ENCODE data around the gene OR10H2.
"Not testable (repeated sequence)": the region's sequence is repeated elsewhere in the genome, so short reads cannot be mapped to it uniquely, and the experiment has no call there.

OR10H2 gene, protein sequence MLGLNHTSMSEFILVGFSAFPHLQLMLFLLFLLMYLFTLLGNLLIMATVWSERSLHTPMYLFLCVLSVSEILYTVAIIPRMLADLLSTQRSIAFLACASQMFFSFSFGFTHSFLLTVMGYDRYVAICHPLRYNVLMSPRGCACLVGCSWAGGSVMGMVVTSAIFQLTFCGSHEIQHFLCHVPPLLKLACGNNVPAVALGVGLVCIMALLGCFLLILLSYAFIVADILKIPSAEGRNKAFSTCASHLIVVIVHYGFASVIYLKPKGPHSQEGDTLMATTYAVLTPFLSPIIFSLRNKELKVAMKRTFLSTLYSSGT

DNA sequence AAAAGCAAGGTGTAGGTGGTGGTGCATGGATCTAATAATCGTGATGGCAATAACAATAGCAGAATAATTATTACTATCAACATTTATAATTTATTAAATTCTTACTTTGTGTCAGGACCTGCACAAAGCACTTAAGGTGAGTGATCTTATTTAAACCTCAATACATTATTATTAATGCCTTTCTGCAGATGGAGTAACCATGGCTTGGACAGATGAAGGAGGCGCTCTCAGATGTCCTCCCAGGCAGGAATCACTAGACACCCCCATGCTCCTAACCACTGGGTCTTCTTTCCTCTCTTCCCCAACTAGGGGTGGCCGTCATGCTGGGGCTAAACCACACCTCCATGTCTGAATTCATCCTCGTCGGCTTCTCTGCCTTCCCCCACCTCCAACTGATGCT, at the start of gene OR10H2:
OR10H2 (plus strand) TSS at position 301 of the 400 bp plus-strand sequence; CDS start at position 321, 20 bp downstream.
- Mint-ChIP-seq H3K4me3 (no peak within 1 kb of the TSS), H3K27ac (no peak within 1 kb of the TSS), H3K9me3 (peaks cover 2% of the 10 kb centered on the region), H3K4me1 (no peaks in the 10 kb centered on the region), H3K27me3 (peaks cover 54% of the 10 kb centered on the region), H3K36me3 (no peaks in the 10 kb centered on the region)
- ATAC-seq, result no peak

DNA sequence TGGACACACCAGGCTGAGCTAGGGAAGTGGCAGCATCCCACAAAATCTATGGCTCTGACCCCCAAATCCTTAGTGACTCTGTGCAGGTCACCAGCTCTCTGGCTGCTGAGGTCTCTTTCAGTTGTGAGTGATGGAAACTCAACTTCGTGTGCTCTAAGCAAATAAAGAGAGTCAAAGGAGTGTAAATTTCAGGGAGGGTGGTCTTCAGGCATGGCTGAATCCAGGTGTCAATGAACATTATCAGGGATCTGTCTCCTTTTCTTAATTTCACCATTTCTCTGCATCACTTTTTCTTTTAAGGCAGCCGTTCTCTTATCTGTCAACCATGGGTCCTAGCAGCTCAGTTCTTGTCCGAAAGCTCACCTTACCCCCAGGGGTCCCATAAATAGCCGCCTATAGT, 48.7 kb upstream of the OR10H2 start:
- Mint-ChIP-seq H3K4me1 (no peaks in the 10 kb centered on the region), H3K9me3 (peaks cover 16% of the 10 kb centered on the region), H3K36me3 (no peaks in the 10 kb centered on the region), H3K27ac (no peak overlapping the region), H3K4me3 (no peak overlapping the region), H3K27me3 (peaks cover 33% of the 10 kb centered on the region)
- no peak for ATAC-seq

DNA sequence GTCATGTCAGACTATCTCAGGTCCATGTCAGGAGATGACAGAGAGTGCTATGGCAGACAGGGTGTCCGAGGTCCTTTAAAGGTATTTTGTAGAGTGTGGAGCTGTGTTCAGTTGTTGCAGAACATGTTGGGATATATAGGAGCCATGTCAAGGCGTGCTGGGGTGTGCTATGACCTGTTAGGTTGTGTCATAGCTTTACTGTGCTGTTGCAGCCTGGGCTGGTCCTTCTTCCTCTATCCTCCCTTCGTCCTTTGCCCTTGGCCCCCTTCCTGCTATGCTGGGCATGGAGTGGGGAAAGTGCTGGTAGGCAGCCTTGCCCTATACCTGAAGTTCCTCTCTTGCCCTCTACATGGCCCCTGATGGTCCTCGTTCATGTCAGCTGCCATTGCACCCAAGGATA, 48.0 kb upstream of the OR10H2 start:
- Mint-ChIP-seq H3K9me3 (peaks cover 12% of the 10 kb centered on the region), H3K27me3 (peaks cover 41% of the 10 kb centered on the region)
- not testable (repeated sequence) for H3K4me1 Mint-ChIP-seq, ATAC-seq, H3K4me3 Mint-ChIP-seq, H3K27ac Mint-ChIP-seq, H3K36me3 Mint-ChIP-seq

DNA sequence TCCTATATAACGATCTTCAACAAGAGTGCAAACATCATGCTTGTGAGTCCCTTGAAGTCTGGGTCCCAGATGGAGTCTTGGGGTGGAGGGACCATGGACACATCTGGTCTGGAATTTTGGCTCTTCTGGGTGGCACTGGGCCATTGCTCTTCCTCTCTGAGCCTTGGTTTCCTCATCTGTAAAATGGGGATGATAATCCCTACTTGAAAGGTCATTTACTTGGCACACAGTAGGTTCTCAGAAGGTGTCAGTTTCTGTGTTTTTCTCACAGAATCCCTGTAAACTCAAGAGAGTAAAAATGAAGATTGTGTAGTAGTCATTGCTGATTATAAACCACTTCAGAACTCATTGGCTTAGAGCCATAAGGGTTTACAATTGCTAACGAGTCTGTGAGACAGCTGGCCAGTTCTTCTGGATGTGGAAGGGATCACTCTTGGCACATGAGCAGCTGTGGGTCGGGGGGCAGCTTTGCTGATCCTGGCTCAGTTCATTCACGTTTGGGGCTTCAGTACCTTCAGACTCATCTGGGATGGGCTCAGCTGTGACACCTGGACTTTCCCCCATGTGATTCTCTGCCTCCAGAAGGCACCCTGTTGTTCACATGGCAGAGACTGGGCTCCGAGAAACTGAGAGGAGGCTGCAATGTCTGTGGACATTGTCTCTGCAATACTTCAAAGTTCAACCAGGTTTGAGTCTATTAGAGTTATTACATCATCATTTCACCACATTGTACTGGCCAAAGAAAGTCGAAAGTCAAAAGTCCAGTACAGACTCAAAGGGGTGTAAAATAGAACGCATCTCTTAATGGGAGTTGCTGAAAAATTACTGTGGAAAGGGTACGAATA, 47.1 kb upstream of the OR10H2 start:
- Mint-ChIP-seq H3K27ac (no peak overlapping the region), H3K4me3 (no peak overlapping the region), H3K27me3 (peaks cover 44% of the 10 kb centered on the region), H3K4me1 (no peaks in the 10 kb centered on the region), H3K36me3 (no peaks in the 10 kb centered on the region), H3K9me3 (peaks cover 12% of the 10 kb centered on the region)
- no peak for ATAC-seq

DNA sequence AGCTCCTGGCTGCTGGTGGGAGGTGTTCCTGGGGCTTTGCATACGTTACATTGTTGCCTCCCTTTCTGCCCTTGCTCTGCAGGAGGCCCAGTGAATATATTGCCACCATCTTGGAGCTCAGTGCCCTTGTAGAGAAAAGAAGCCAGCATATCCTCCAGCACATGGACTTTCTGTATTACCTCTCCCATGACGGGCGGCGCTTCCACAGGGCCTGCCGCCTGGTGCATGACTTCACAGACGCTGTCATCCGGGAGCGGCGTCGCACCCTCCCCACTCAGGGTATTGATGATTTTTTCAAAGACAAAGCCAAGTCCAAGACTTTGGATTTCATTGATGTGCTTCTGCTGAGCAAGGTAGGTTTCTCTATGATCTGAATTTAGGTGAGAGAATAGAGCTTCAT, 44.4 kb upstream of the OR10H2 start:
- Mint-ChIP-seq H3K9me3 (peaks cover 9% of the 10 kb centered on the region), H3K4me1 (no peaks in the 10 kb centered on the region), H3K27me3 (peaks cover 41% of the 10 kb centered on the region), H3K27ac (no peak overlapping the region), H3K4me3 (no peak overlapping the region), H3K36me3 (no peaks in the 10 kb centered on the region)
- no peak for ATAC-seq

DNA sequence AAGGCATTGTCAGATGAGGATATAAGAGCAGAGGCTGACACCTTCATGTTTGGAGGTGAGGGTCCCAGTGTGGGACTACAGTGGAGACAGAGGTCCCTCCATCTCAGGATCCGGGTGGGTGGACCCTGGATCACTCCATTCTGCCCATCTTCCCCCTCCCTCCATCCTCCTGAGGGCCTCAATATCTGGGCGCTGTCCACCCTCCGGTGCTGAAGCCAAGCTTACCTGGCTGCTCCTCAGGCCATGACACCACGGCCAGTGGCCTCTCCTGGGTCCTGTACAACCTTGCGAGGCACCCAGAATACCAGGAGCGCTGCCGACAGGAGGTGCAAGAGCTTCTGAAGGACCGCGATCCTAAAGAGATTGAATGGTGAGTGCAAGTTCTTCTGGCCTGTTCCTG, 43.0 kb upstream of the OR10H2 start:
- Mint-ChIP-seq H3K4me3 (no peak overlapping the region), H3K4me1 (no peaks in the 10 kb centered on the region), H3K36me3 (no peaks in the 10 kb centered on the region), H3K27ac (no peak overlapping the region), H3K27me3 (peaks cover 39% of the 10 kb centered on the region), H3K9me3 (peaks cover 14% of the 10 kb centered on the region)
- no peak for ATAC-seq

DNA sequence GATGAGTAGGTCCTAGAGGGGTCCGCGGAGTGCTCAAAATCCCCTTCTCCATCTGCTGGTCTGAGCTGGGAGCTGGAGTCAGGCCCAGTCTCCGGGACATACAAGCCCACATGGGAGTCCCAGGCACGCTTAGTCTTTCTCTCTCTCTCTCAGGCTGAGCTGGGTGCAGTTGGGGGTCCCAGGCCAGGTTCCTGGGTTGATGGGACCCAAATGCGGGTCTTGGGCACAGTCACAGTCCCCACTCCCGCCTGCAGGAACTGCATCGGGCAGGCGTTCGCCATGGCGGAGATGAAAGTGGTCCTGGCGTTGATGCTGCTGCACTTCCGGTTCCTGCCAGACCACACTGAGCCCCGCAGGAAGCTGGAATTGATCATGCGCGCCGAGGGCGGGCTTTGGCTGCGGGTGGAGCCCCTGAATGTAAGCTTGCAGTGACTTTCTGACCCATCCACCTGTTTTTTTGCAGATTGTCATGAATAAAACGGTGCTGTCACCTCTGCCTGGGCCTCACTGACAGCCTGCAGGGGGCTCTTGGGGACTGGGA, 31.1 kb upstream of the OR10H2 start:
- no peak overlapping the region for H3K27ac Mint-ChIP-seq
- ATAC-seq, result no peak
- peaks cover 2% of the 10 kb centered on the region for H3K9me3 Mint-ChIP-seq
- peaks cover 36% of the 10 kb centered on the region for H3K27me3 Mint-ChIP-seq
- H3K4me3 Mint-ChIP-seq, result no peak overlapping the region
- H3K4me1 Mint-ChIP-seq, result no peaks in the 10 kb centered on the region
- H3K36me3 Mint-ChIP-seq, result no peaks in the 10 kb centered on the region

DNA sequence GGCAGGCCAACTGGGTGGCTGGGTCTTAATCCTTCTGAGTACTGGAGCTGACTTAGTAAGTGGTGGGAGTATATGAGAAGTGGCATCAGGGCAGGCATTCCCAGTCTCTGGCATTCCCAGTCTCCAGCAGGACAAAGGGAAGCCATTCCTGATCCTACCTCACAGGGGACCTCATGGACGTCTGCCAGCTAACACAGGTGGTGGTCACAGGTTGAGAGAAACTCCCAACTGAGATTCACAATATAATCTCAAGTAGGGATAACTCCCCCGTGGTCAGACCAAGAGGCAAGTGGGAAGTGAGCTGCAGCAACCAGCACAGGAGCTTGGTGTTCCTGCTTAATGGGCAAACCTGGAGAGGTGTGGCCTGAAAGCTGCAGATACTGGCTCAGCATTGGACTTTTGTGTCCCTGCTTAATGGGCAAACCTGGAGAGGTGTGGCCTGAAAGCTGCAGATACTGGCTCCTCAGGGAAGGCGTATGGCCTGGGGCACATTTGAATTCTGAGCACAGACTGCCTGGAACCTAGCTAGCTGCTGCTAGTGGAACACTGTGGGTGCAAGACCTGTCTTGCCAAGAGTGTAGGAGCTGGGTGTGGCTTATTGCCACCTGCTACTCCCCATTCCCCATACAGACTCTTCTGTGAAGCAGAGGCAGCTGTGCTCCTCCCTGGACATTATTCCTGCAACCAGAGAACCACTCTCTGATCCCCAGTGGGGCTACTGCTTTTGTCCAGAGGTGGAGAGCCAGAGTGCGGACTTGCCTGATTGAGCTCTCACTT, 25.9 kb upstream of the OR10H2 start:
- Mint-ChIP-seq H3K27ac (no peak overlapping the region), H3K4me1 (no peaks in the 10 kb centered on the region), H3K4me3 (no peak overlapping the region), H3K27me3 (peaks cover 39% of the 10 kb centered on the region), H3K36me3 (no peaks in the 10 kb centered on the region), H3K9me3 (no peaks in the 10 kb centered on the region)
- peak; percentile 16 for ATAC-seq

DNA sequence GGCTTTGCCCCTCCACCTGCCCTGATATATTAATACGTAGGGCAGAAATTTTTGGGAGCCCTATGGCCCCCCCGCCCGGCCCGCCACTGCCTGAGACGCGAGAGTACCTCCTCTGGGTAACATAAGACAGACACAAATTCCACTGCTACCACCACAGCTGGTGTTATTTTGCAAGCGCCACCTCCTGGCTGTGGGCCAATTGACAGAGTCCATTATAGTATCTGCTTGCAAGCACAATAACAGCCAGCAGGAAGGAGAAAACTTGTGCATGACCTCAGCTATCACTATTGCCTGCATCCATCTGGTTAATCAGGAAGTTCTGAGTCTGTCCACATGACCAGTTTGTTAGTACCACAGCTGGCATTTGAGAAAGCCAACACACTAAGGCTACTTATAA, 25.3 kb upstream of the OR10H2 start:
- no peaks in the 10 kb centered on the region for H3K9me3 Mint-ChIP-seq
- no peak overlapping the region for H3K27ac Mint-ChIP-seq
- H3K4me3 Mint-ChIP-seq, result no peak overlapping the region
- H3K27me3 Mint-ChIP-seq, result peaks cover 33% of the 10 kb centered on the region
- H3K4me1 Mint-ChIP-seq, result no peaks in the 10 kb centered on the region
- no peak for ATAC-seq
- H3K36me3 Mint-ChIP-seq, result no peaks in the 10 kb centered on the region

DNA sequence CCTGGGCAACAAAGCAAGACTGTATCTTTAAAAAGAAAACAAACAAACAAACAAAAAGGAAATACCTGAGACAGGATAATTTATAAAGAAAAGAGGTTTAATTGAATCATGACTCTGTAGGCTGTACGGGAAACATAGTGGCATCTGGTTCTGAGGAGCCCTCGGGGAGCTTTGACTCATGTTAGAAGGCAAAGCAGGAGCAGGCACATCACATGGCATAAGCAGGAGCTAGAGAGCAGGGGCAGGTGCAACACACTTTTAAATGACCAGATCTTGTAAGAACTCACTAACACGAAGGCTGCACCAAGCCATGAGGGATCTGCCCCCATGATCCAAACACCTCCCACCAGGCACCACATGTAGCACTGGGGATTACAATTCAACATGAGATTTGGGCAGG, 13.2 kb upstream of the OR10H2 start:
- Mint-ChIP-seq H3K27ac (no peak overlapping the region), H3K9me3 (peaks cover 12% of the 10 kb centered on the region), H3K36me3 (no peaks in the 10 kb centered on the region), H3K27me3 (peaks cover 24% of the 10 kb centered on the region), H3K4me3 (no peak overlapping the region), H3K4me1 (no peaks in the 10 kb centered on the region)
- ATAC-seq, result no peak

DNA sequence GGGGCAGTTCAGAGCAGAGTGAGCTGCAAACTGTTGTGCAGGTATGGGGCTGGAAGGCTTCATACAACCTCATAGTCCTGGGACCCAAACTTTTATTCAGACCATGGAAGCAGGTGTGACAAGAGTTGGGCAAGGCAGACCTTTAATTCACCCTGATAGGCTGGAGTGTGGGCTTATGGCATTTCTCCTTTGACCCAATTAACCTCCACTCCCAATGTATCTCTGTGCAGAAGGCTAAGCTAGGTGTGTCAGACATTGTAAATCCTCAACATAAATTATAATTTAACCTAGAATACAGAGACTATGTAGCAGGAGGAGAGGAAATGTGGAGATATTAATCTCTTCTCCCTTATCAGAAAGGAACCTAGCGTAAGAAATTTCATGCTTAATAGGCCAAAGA, 12.2 kb upstream of the OR10H2 start:
- Mint-ChIP-seq H3K36me3 (no peaks in the 10 kb centered on the region), H3K27me3 (peaks cover 22% of the 10 kb centered on the region), H3K4me3 (no peak overlapping the region), H3K9me3 (peaks cover 10% of the 10 kb centered on the region), H3K27ac (no peak overlapping the region), H3K4me1 (no peaks in the 10 kb centered on the region)
- no peak for ATAC-seq

DNA sequence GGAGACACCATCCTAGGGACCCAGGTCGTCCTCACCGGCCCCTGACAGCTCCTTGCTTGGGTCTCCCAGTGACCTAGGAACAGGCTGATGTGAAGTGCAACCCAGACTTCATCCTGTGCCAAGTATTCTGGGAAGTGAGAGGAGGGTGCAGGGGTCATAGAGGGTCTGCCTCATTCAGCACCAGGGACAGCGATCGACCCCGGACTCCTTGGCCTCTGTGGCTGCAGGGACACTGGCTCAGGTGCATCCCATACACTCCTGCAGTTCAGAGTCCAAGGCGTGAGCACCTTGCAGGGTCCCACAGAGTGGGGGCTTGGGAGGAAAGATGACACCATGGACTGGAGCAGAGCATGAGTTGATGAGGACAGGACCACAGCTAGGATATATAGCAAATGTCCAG, 10.0 kb upstream of the OR10H2 start:
- Mint-ChIP-seq H3K36me3 (no peaks in the 10 kb centered on the region), H3K27me3 (peaks cover 35% of the 10 kb centered on the region), H3K4me3 (no peak overlapping the region), H3K27ac (no peak overlapping the region), H3K9me3 (peaks cover 8% of the 10 kb centered on the region), H3K4me1 (no peaks in the 10 kb centered on the region)
- ATAC-seq, result no peak

DNA sequence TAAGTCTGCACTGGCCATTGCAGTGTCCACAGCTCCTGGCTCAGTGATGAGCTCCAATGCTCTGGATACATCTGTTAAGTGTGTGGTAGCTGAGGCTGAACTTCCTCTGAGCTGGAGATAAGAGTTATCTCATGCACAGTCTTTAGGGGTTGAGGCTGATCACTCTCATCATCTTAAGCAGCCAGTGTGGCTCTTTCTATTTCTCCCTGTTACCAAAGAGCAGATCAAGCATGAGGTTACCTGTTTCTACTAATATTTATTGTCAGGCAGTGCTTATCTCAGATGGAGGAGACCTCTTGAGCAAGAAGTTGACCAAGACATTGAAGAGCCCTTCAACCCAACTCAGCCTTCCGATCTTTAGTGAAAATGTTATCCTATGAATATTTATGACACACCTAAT, 6.6 kb upstream of the OR10H2 start:
- Mint-ChIP-seq H3K36me3 (no peaks in the 10 kb centered on the region), H3K27ac (no peak overlapping the region), H3K4me3 (no peak overlapping the region), H3K27me3 (peaks cover 55% of the 10 kb centered on the region), H3K9me3 (peaks cover 7% of the 10 kb centered on the region), H3K4me1 (no peaks in the 10 kb centered on the region)
- no peak for ATAC-seq

DNA sequence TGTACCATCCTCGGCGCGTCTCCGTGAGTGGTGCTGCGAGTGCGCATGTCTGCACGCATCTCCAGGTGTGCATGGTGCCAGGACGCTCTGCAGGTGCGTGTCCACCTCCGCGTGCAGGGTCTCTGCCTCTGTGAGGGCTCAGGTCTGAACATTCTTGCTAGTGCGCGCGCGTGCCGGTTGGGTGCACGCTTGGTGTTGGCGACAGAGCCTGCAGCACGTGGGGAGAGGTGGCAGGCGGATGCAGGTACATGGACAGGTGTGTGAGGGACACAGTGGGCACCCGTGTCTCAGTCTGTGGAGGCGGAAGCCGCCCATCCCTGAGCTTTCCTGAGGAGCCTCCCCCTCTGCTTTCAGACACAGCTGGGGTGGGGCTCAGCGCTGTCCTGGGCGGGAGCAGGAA, 4.9 kb upstream of the OR10H2 start:
- peaks cover 7% of the 10 kb centered on the region for H3K9me3 Mint-ChIP-seq
- no peaks in the 10 kb centered on the region for H3K36me3 Mint-ChIP-seq
- H3K4me3 Mint-ChIP-seq, result no peak overlapping the region
- H3K27ac Mint-ChIP-seq, result no peak overlapping the region
- no peaks in the 10 kb centered on the region for H3K4me1 Mint-ChIP-seq
- H3K27me3 Mint-ChIP-seq, result peaks cover 61% of the 10 kb centered on the region
- ATAC-seq, result no peak

DNA sequence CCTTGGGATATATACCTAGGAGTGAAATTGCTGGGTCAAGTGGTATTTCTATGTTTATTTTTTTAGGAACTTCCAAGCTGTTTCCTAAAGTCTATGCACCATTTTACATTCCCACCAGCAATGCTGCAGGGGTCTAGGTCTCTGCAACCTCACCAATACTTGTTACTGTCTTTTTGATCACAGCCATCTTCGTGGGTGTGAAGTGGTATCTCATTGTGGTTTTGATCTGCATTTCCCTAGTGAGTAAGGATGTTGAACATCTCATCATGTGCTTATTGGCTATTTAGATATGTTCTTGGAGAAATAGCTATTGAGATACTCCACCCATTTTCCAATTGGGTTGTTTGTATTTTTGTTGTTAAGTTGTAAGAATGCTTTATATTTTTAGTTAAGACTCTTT, 2.7 kb downstream of the OR10H2 start:
- H3K9me3 Mint-ChIP-seq, result no peaks in the 10 kb centered on the region
- H3K27ac Mint-ChIP-seq, result no peak overlapping the region
- H3K4me1 Mint-ChIP-seq, result no peaks in the 10 kb centered on the region
- H3K27me3 Mint-ChIP-seq, result peaks cover 49% of the 10 kb centered on the region
- no peak for ATAC-seq
- H3K4me3 Mint-ChIP-seq, result no peak overlapping the region
- no peaks in the 10 kb centered on the region for H3K36me3 Mint-ChIP-seq
